Osteocyte (in vitro differentiated cells): ENCODE results near the gene TRAK1. TPM values are rescaled to one million over a fixed set of nuclear protein-coding genes. Genes with fewer than 3 reads are reported as not detected.

Source experiments
- DNase-seq: peaks from one replicate; pipeline ENCODE4 v3.0.0; 2021; ENCODE audit warnings: mixed read lengths; ENCODE audit not compliant: unreplicated experiment; ENCODE audit errors: extremely low spot score
- H3K27ac Mint-ChIP-seq: one replicate; pipeline ENCODE4 v1.8.0; 2021; ENCODE audit warnings: mild to moderate bottlenecking, mixed read lengths; ENCODE audit not compliant: unreplicated experiment
- H3K27me3 Mint-ChIP-seq: one replicate; pipeline ENCODE4 v1.8.0; 2021; ENCODE audit warnings: mixed read lengths; ENCODE audit not compliant: unreplicated experiment
- H3K36me3 Mint-ChIP-seq: one replicate; pipeline ENCODE4 v1.8.0; 2021; ENCODE audit warnings: mixed read lengths; ENCODE audit not compliant: unreplicated experiment
- H3K4me1 Mint-ChIP-seq: one replicate; pipeline ENCODE4 v1.8.0; 2021; ENCODE audit warnings: mixed read lengths; ENCODE audit not compliant: unreplicated experiment
- H3K4me3 Mint-ChIP-seq: one replicate; pipeline ENCODE4 v1.8.0; 2021; ENCODE audit warnings: mild to moderate bottlenecking, moderate library complexity, mixed read lengths; ENCODE audit not compliant: unreplicated experiment
- H3K9me3 Mint-ChIP-seq: one replicate; pipeline ENCODE4 v1.8.0; 2021; ENCODE audit warnings: mixed read lengths; ENCODE audit not compliant: unreplicated experiment
- total RNA-seq: library from RNA; stranded (reverse); gene quantifications from 2 replicates; pipeline ENCODE4 v1.2.1, GENCODE V29; 2021
- TF ChIP-seq, protein P1 (sequence below): fragments of 200-600 bp; sonication (generic); IDR thresholded peaks from 2 replicates; pipeline ENCODE4 v1.5.0; 2021; ENCODE audit warnings: antibody characterized with exemption, mild to moderate bottlenecking, moderate library complexity

The TRAK1 gene
- total RNA-seq, 1 donor from 2014 or later: 30.7 TPM

DNA sequence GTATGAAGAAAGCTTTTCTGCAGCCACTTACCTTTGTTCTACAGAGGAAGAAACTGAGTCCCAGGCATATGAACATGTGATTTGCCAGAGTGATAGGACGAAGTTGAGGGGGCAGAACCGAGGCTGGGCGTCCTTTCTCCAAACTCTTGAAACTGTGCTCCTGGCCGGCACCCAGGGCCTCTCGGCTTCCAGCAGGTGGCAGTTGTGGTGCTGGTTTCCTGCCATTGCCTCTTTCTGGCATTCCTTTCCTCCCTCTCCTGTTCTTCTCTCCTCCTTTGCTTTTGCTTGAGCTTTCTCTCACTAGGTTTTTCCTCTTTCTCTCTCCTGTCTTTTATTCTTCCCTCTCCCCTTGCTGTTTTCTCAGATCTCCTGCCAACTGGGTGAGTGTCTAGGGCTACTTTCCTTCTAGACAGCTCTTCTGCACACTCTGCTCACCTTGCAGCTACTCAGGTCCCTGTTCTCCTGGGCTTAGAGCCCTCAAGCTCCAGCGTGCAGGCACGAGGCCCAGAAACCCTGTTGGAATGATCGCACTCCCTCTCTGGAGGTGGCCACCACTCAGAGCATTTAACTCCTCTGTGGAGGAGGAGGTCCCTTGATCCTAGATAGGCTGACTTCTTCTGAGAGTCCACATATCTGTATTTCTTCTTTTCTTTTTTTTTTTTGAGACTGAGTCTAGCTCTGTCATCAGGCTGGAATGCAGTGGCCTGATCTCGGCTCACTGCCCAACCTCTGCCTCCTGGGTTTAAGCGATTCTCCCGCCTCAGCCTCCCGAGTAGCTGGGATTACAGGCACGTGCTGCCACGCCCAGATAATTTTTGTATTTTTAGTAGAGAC is 26.2 kb downstream of the TRAK1 start:
- H3K27ac Mint-ChIP-seq: peak overlapping the region; percentile 78
- peaks cover 29% of the 10 kb centered on the region for H3K4me1 Mint-ChIP-seq
- H3K4me3 Mint-ChIP-seq: no peak overlapping the region
- DNase-seq: no peak
- H3K27me3 Mint-ChIP-seq: no peaks in the 10 kb centered on the region
- TF ChIP-seq, protein P1, sequence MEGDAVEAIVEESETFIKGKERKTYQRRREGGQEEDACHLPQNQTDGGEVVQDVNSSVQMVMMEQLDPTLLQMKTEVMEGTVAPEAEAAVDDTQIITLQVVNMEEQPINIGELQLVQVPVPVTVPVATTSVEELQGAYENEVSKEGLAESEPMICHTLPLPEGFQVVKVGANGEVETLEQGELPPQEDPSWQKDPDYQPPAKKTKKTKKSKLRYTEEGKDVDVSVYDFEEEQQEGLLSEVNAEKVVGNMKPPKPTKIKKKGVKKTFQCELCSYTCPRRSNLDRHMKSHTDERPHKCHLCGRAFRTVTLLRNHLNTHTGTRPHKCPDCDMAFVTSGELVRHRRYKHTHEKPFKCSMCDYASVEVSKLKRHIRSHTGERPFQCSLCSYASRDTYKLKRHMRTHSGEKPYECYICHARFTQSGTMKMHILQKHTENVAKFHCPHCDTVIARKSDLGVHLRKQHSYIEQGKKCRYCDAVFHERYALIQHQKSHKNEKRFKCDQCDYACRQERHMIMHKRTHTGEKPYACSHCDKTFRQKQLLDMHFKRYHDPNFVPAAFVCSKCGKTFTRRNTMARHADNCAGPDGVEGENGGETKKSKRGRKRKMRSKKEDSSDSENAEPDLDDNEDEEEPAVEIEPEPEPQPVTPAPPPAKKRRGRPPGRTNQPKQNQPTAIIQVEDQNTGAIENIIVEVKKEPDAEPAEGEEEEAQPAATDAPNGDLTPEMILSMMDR: peak; percentile 75
- no peaks in the 10 kb centered on the region for H3K36me3 Mint-ChIP-seq
- no peaks in the 10 kb centered on the region for H3K9me3 Mint-ChIP-seq

DNA sequence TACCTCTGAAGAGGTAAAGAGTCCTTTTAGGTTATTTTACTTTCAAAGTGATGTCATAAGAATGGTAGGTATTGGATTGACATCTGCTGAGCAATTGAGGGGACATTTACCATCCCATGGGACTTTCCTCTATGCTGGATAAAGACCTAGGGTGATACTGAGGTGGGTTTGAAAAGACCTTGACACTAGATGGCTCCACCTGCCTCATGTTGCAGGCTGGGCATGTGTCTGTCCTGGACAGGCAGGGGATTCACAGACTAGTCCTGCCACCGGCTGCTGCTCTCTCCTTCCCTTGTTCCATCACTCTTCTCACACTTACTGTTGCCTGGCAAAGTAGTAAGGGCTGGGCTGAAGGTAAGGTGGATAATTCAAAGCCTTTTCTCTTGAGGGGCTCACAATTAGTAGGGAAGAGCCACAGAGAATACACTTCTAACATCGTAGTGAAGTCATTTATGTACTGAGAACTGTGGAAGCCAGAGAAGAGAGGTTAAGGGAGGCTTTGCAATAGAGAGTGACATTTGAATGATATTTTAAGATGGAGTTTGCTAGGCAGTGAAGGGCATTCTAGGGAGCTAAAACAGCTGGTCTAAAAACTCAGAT is 27.7 kb downstream of the TRAK1 start:
- H3K9me3 Mint-ChIP-seq: no peaks in the 10 kb centered on the region

DNA sequence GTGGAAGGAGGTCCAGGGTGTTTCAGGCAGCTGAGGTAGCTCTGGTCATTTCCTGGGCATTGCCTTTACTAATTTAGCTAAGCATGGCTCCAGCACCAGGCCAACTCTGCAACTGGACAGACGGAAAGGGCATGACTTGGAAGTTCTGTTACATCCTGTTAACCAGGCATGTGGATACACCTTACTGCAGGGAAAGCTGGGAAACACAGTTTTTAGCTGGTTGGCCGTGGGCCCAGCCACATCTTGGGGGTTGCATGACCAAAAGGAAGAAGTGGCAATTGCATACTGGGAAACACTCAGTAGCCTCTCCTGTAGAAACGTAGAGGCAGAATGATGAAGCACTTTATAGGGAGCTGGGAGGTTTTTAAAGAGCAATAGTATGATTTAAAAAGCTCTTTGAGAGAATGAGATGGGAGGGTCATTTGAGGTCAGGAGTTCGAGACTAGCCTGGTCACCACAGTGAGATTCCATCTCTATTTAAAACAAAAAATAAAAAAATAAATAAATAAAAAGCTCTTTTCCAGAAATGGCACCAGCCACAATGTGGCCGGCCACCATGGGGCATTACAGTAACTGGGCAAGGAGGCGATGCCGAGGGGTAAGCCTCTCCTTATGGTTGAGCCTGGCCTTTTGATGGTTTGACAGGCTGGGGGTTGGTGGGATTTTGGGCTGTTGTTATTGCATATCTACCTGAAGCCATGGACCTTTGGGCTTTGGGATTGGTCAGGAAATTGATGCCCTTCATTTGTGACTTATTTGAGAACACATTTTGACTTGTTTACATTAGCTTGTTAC is 28.6 kb downstream of the TRAK1 start:
- TF ChIP-seq, protein P1: no peak
- Mint-ChIP-seq H3K9me3 (no peaks in the 10 kb centered on the region), H3K27ac (peak overlapping the region; percentile 11), H3K4me3 (no peak overlapping the region), H3K4me1 (peaks cover 38% of the 10 kb centered on the region), H3K36me3 (peaks cover 1% of the 10 kb centered on the region), H3K27me3 (no peaks in the 10 kb centered on the region)
- DNase-seq: no peak

More for the DNA sequence above, 27.7 kb downstream of the TRAK1 start:
- no peak for DNase-seq
- Mint-ChIP-seq H3K27ac (no peak overlapping the region), H3K4me3 (no peak overlapping the region), H3K27me3 (no peaks in the 10 kb centered on the region), H3K4me1 (peaks cover 38% of the 10 kb centered on the region), H3K36me3 (no peaks in the 10 kb centered on the region)
- TF ChIP-seq, protein P1: peak; percentile 45

DNA sequence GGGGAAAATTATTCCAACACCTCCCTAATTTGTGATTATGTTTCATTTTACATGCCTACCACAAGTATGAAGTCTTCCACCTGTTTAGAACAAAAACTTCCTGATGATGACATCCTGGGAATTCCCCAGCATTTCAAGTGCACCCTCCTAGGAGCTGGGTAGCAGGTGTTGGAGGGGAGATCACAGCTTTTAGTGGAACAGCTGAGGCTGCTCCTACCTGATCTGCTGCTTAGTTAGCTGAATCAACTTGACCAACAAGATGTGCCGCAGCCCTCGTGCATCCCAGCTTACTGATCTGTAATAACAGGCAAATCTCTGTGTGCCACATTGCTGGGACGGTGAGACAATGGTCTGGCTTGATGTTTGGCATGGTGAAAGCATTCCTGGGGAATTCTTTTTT is 29.7 kb downstream of the TRAK1 start:
- Mint-ChIP-seq H3K4me1 (peaks cover 38% of the 10 kb centered on the region), H3K9me3 (no peaks in the 10 kb centered on the region), H3K27ac (no peak overlapping the region), H3K36me3 (peaks cover 11% of the 10 kb centered on the region), H3K4me3 (no peak overlapping the region), H3K27me3 (no peaks in the 10 kb centered on the region)
- TF ChIP-seq, protein P1: no peak
- DNase-seq: no peak
